ENCODE results near the gene MAGI1.

Gene MAGI1

DNA sequence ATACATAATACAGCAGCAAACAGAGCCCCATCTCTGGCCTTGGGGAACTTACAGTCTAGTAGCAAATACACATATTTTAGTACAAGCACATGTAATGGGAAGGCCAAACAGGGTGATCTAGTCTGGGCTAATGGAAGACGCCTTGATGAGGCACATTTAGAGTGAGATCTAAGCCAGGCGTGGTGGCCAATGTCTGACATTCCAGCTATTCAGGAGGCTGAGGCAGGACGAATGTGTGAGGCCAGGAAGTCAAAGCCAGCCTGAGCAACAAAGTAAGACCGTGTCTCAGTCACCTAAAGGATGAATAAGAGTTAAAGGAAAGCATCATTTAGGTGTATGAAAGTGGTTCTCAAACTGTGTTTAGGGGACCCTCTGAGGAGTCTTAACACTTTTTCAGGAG, 291.9 kb downstream of the MAGI1 start:
- no peak for DNase-seq (ENCODE audit: low spot score)
- no peak for TF ChIP-seq CTCF (IDR thresholded peaks at IDR 0.05; ENCODE audit: borderline replicate concordance, control extremely low read depth, extremely low read depth, insufficient read depth, missing control alignments)
- in situ Hi-C loops (cut with MboI; ENCODE audit: low sequenced_read_pairs, unreplicated experiment): loop anchor here (25.0 kb wide), 1 partner anchor 1210 kb away; no protein-coding TSS in a partner anchor

- no peak for DNase-seq (ENCODE audit: low spot score)
- in situ Hi-C loops (cut with MboI; ENCODE audit: low sequenced_read_pairs, unreplicated experiment): loop anchor here (25.0 kb wide), 1 partner anchor 1208 kb away; no protein-coding TSS in a partner anchor
- TF ChIP-seq CTCF (IDR thresholded peaks at IDR 0.05; ENCODE audit: borderline replicate concordance, control extremely low read depth, extremely low read depth, insufficient read depth, missing control alignments): no peak
Observed at GRCh38 chr3:65745306-65745705, 293.4 kb downstream of the MAGI1 start.

DNA sequence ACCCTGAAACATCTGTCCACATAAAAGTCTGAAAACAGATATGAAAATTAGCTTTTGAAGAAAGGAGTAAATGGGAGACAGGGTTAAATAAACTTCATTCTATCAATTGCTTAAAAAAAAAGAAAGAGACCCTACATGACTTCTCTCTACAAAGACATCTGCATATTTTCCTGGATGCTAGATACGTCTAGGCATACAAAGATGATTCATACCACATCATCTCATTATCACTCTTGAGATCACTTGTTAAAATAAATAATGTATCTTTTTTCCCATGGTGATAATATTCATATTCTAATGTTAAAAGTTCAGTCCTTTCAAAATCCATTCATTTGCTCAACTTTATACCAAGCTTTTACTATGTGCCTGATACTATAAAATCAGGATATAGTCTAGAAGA, 295.8 kb downstream of the MAGI1 start:
- no peak for DNase-seq (ENCODE audit: low spot score)
- in situ Hi-C loops (cut with MboI; ENCODE audit: low sequenced_read_pairs, unreplicated experiment): loop anchor here (25.0 kb wide), 1 partner anchor 1206 kb away; no protein-coding TSS in a partner anchor
- TF ChIP-seq CTCF (IDR thresholded peaks at IDR 0.05; ENCODE audit: borderline replicate concordance, control extremely low read depth, extremely low read depth, insufficient read depth, missing control alignments): no peak

DNA sequence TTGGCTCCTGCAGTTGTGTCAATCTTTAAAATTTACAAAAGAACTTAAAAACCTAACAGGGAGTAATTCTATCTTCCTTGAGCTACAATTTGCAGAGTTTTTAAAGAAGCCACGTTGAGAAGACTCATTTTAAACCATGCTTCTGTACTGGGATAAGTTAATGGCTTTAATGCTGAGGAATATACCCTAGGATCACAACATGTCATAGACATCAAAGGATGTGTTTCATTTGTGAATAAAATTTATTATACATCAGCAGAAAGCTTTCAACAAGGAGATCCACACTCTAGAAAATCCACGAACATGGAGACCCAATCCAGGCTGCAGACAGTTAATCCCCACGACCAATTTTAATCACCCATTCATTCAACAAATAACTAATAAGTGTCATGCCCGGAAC, 297.2 kb downstream of the MAGI1 start:
- no peak for DNase-seq (ENCODE audit: low spot score)
- in situ Hi-C loops (cut with MboI; ENCODE audit: low sequenced_read_pairs, unreplicated experiment): loop anchor here (25.0 kb wide), 1 partner anchor 1204 kb away; no protein-coding TSS in a partner anchor
- no peak for TF ChIP-seq CTCF (IDR thresholded peaks at IDR 0.05; ENCODE audit: borderline replicate concordance, control extremely low read depth, extremely low read depth, insufficient read depth, missing control alignments)

DNA sequence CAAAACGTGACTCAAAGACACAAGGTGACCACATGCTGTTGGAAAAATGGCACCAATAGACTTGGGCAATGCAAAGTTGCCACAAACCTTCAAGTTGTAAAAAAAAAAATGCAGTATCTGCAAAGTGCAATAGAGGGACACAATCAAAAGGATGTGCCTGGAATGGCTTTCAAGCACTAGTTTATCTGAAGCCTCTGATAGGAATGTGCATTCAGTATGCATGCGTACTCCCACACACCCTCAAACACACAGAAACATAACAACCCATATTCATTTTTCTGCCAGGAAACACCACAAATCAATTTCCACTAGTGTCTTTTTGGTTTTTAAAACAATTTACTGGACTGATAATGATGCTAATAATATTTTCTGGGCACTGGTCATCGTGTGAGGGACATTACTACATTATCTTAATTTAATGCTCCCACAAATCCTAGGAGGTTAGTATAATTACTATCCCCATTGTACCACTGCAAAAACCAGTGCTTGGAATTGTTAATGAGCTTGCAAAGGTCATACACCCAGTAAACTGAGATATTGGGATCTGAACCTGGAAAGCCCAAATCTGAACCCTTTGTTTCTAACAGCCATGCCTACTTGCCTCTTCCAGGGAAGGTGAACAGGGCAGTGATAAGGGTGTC, 298.7 kb downstream of the MAGI1 start:
- TF ChIP-seq CTCF (IDR thresholded peaks at IDR 0.05; ENCODE audit: borderline replicate concordance, control extremely low read depth, extremely low read depth, insufficient read depth, missing control alignments): no peak
- DNase-seq (ENCODE audit: low spot score): no peak
- in situ Hi-C loops (cut with MboI; ENCODE audit: low sequenced_read_pairs, unreplicated experiment): loop anchor here (25.0 kb wide), 1 partner anchor 1203 kb away; no protein-coding TSS in a partner anchor

GRCh38 chr3:65734792-65735191, 303.9 kb downstream of the MAGI1 start:
- in situ Hi-C loops (cut with MboI; ENCODE audit: low sequenced_read_pairs, unreplicated experiment): loop anchor here (25.0 kb wide), 1 partner anchor 1197 kb away; no protein-coding TSS in a partner anchor
- no peak for DNase-seq (ENCODE audit: low spot score)
- TF ChIP-seq CTCF (IDR thresholded peaks at IDR 0.05; ENCODE audit: borderline replicate concordance, control extremely low read depth, extremely low read depth, insufficient read depth, missing control alignments): no peak

All from GM13976 (cell line).